Ascending aorta (tissue), 2 donors: Measurements from ENCODE around the gene CCDC50. TPM values are rescaled to one million over a fixed set of nuclear protein-coding genes. Genes with fewer than 3 reads are reported as not detected.

Source experiments
- DNase-seq, 2 donors: peaks; one replicate each; pipeline ENCODE4 v3.0.0-alpha.2; 2019; ENCODE audit warnings: low spot score in 2 of 2
- H3K27ac ChIP-seq, 2 donors: fragments of 200-600 bp; sonication (generic); one replicate each; pipeline ENCODE4 v1.5.1; 2016 to 2017; ENCODE audit warnings: mild to moderate bottlenecking in 1 of 2
- H3K27me3 ChIP-seq: fragments of 200-600 bp; sonication (generic); one replicate; pipeline ENCODE4 v1.5.1; 2017
- H3K36me3 ChIP-seq, 2 donors: fragments of 200-600 bp; sonication (generic); one replicate each; pipeline ENCODE4 v1.5.1; 2016
- H3K4me1 ChIP-seq, 2 donors: fragments of 200-600 bp; sonication (generic); one replicate each; pipeline ENCODE4 v1.5.1; 2016 to 2017; ENCODE audit warnings: mild to moderate bottlenecking in 1 of 2
- H3K4me3 ChIP-seq, 2 donors: fragments of 200-600 bp; sonication (generic); one replicate each; pipeline ENCODE4 v1.5.1; 2016 to 2017; ENCODE audit warnings: mild to moderate bottlenecking in 1 of 2
- H3K9me3 ChIP-seq, 2 donors: fragments of 200-600 bp; sonication (generic); one replicate each; pipeline ENCODE4 v1.5.1; 2016
- CTCF ChIP-seq, 3 experiments: fragments of 200-600 bp in 2 of 3; fragments of 450-650 bp in 1 of 3; sonication (generic) in 2 of 3; IDR thresholded peaks; one replicate each; pipeline ENCODE4 v1.5.1; 2016 to 2019; ENCODE audit warnings: antibody characterized with exemption in 3 of 3, mild to moderate bottlenecking in 1 of 3, moderate library complexity in 1 of 3
- intact Hi-C: fragments of 100-400 bp; cut with DNase I; formaldehyde crosslinking; loops from one replicate; pipeline ENCODE4 v1.15.1; 2023
- total RNA-seq: library from RNA; depleted of rRNA; stranded (reverse); fragments of >200 nt; gene quantifications from one replicate; pipeline ENCODE4 v1.1.0, GENCODE V29; 2016

The CCDC50 gene
- total RNA-seq, 1 donor from 2014 or later = 82.8 TPM

GRCh38 chr3:191432162-191432561 is 103.0 kb downstream of the CCDC50 start:
- Histone ChIP-seq H3K36me3 (no peaks in the 10 kb centered on the region), H3K27ac (no peak overlapping the region), H3K4me3 (no peak overlapping the region), H3K4me1 (no peaks in the 10 kb centered on the region), H3K27me3 (no peaks in the 10 kb centered on the region), H3K9me3 (no peaks in the 10 kb centered on the region)
- intact Hi-C loops = no loop called here
- no peak for TF ChIP-seq CTCF (IDR thresholded peaks at IDR 0.05)
- no peak for DNase-seq

- DNase-seq = no peak
- no peak for TF ChIP-seq CTCF (IDR thresholded peaks at IDR 0.05)
- H3K27ac ChIP-seq = no peak overlapping the region
- no peaks in the 10 kb centered on the region for H3K27me3 ChIP-seq
- no peaks in the 10 kb centered on the region for H3K36me3 ChIP-seq
- no peaks in the 10 kb centered on the region for H3K4me1 ChIP-seq
- no peaks in the 10 kb centered on the region for H3K9me3 ChIP-seq
- H3K4me3 ChIP-seq = no peak overlapping the region
- intact Hi-C loops = no loop called here
Observed at GRCh38 chr3:191434024-191434423, 104.8 kb downstream of the CCDC50 start.

GRCh38 chr3:191435981-191436380 is 106.8 kb downstream of the CCDC50 start:
- no peaks in the 10 kb centered on the region for H3K36me3 ChIP-seq
- no peak overlapping the region for H3K27ac ChIP-seq
- no peaks in the 10 kb centered on the region for H3K9me3 ChIP-seq
- no peak overlapping the region for H3K4me3 ChIP-seq
- intact Hi-C loops = no loop called here
- TF ChIP-seq CTCF (IDR thresholded peaks at IDR 0.05) = no peak
- DNase-seq = no peak
- no peaks in the 10 kb centered on the region for H3K27me3 ChIP-seq
- H3K4me1 ChIP-seq = no peaks in the 10 kb centered on the region

GRCh38 chr3:191438150-191438814 is 109.1 kb downstream of the CCDC50 start:
- no peaks in the 10 kb centered on the region for H3K4me1 ChIP-seq
- DNase-seq = no peak
- intact Hi-C loops = no loop called here
- H3K4me3 ChIP-seq = no peak overlapping the region
- no peaks in the 10 kb centered on the region for H3K9me3 ChIP-seq
- no peaks in the 10 kb centered on the region for H3K36me3 ChIP-seq
- no peaks in the 10 kb centered on the region for H3K27me3 ChIP-seq
- H3K27ac ChIP-seq = no peak overlapping the region
- no peak for TF ChIP-seq CTCF (IDR thresholded peaks at IDR 0.05)

- no peak for TF ChIP-seq CTCF (IDR thresholded peaks at IDR 0.05)
- no peaks in the 10 kb centered on the region for H3K4me1 ChIP-seq
- H3K27ac ChIP-seq = no peak overlapping the region
- intact Hi-C loops = no loop called here
- no peaks in the 10 kb centered on the region for H3K27me3 ChIP-seq
- H3K36me3 ChIP-seq = no peaks in the 10 kb centered on the region
- H3K9me3 ChIP-seq = no peaks in the 10 kb centered on the region
- H3K4me3 ChIP-seq = no peak overlapping the region
- DNase-seq = no peak
Observed at GRCh38 chr3:191440532-191440931, 111.3 kb downstream of the CCDC50 start.

GRCh38 chr3:191441687-191442086 is 112.5 kb downstream of the CCDC50 start:
- Histone ChIP-seq H3K4me1 (no peaks in the 10 kb centered on the region), H3K4me3 (no peak overlapping the region), H3K27ac (no peak overlapping the region), H3K27me3 (no peaks in the 10 kb centered on the region), H3K9me3 (no peaks in the 10 kb centered on the region), H3K36me3 (no peaks in the 10 kb centered on the region)
- intact Hi-C loops = no loop called here
- no peak for TF ChIP-seq CTCF (IDR thresholded peaks at IDR 0.05)
- DNase-seq = no peak
